Measurements from ENCODE around the gene RSAD2.
"Not testable (repeated sequence)": the region's sequence is repeated elsewhere in the genome, so short reads cannot be mapped to it uniquely, and the experiment has no call there.

RSAD2 gene

GRCh38 chr2:6864923-6865345 lies 12.6 kb upstream of the RSAD2 start:
- DNase-seq: peak in 1 of 2 experiments; percentile 31

- DNase-seq: peak; percentile 35 to 73
Measured at GRCh38 chr2:6865346-6866274, 12.0 kb upstream of the RSAD2 start, which contains the start of gene CMPK2. TSS of gene CMPK2 (minus strand) at chr2:6865907. CDS start at chr2:6865696, 211 bp downstream.

GRCh38 chr2:6866275-6866671 lies 11.3 kb upstream of the RSAD2 start:
- peak; percentile 13 to 66 for DNase-seq

- no peak for DNase-seq
Measured at GRCh38 chr2:6866982-6867381, 10.6 kb upstream of the RSAD2 start.

GRCh38 chr2:6872394-6872793 lies 5.2 kb upstream of the RSAD2 start:
- no peak for DNase-seq

- no peak for DNase-seq
Measured at GRCh38 chr2:6874032-6874431, 3.5 kb upstream of the RSAD2 start.

- DNase-seq: no peak
Measured at GRCh38 chr2:6876309-6876708, 1.3 kb upstream of the RSAD2 start.

GRCh38 chr2:6878549-6878948 lies 972 bp downstream of the RSAD2 start:
- DNase-seq: no peak

GRCh38 chr2:6879011-6879410 lies 1.4 kb downstream of the RSAD2 start:
- DNase-seq: no peak

GRCh38 chr2:6880200-6880733 lies 2.7 kb downstream of the RSAD2 start:
- no peak for DNase-seq

- no peak for DNase-seq
Measured at GRCh38 chr2:6881046-6881445, 3.5 kb downstream of the RSAD2 start.

GRCh38 chr2:6881516-6881915 lies 3.9 kb downstream of the RSAD2 start:
- DNase-seq: no peak

GRCh38 chr2:6883448-6884122 lies 6.0 kb downstream of the RSAD2 start:
- no peak for DNase-seq

- no peak for DNase-seq
Measured at GRCh38 chr2:6885551-6885950, 8.0 kb downstream of the RSAD2 start.

GRCh38 chr2:6885968-6886367 lies 8.4 kb downstream of the RSAD2 start:
- no peak for DNase-seq

- no peak for DNase-seq
Measured at GRCh38 chr2:6887751-6888192, 10.2 kb downstream of the RSAD2 start.

- no peak for DNase-seq
Measured at GRCh38 chr2:6888724-6889123, 11.1 kb downstream of the RSAD2 start.

GRCh38 chr2:6893876-6894482 lies 16.4 kb downstream of the RSAD2 start:
- no peak for DNase-seq

GRCh38 chr2:6896930-6897759 lies 19.6 kb downstream of the RSAD2 start:
- DNase-seq: peak; percentile 14 to 67

GRCh38 chr2:6902581-6902980 lies 25.0 kb downstream of the RSAD2 start:
- DNase-seq: not testable (repeated sequence)

GRCh38 chr2:6905668-6906067 lies 28.1 kb downstream of the RSAD2 start:
- DNase-seq: no peak

- no peak for DNase-seq
Measured at GRCh38 chr2:6906165-6906741, 28.7 kb downstream of the RSAD2 start.
